ENCODE measurements around the gene ARMH3.

- TF ChIP-seq, protein P1, sequence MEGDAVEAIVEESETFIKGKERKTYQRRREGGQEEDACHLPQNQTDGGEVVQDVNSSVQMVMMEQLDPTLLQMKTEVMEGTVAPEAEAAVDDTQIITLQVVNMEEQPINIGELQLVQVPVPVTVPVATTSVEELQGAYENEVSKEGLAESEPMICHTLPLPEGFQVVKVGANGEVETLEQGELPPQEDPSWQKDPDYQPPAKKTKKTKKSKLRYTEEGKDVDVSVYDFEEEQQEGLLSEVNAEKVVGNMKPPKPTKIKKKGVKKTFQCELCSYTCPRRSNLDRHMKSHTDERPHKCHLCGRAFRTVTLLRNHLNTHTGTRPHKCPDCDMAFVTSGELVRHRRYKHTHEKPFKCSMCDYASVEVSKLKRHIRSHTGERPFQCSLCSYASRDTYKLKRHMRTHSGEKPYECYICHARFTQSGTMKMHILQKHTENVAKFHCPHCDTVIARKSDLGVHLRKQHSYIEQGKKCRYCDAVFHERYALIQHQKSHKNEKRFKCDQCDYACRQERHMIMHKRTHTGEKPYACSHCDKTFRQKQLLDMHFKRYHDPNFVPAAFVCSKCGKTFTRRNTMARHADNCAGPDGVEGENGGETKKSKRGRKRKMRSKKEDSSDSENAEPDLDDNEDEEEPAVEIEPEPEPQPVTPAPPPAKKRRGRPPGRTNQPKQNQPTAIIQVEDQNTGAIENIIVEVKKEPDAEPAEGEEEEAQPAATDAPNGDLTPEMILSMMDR (conservative IDR thresholded peaks at IDR 0.05; ENCODE audit: low read depth in 2 of 2), result no peak
- TF ChIP-seq STAT1 (IDR thresholded peaks at IDR 0.05; ENCODE audit: unreplicated experiment) (no peak), EZH2 (IDR thresholded peaks at IDR 0.05; ENCODE audit: low read depth, unreplicated experiment) (no peak), ZNF114 (CRISPR knock-in tag; IDR thresholded peaks at IDR 0.05) (no peak), REST (IDR thresholded peaks at IDR 0.05; ENCODE audit: unreplicated experiment) (no peak)
- TF ChIP-seq, protein P2, sequence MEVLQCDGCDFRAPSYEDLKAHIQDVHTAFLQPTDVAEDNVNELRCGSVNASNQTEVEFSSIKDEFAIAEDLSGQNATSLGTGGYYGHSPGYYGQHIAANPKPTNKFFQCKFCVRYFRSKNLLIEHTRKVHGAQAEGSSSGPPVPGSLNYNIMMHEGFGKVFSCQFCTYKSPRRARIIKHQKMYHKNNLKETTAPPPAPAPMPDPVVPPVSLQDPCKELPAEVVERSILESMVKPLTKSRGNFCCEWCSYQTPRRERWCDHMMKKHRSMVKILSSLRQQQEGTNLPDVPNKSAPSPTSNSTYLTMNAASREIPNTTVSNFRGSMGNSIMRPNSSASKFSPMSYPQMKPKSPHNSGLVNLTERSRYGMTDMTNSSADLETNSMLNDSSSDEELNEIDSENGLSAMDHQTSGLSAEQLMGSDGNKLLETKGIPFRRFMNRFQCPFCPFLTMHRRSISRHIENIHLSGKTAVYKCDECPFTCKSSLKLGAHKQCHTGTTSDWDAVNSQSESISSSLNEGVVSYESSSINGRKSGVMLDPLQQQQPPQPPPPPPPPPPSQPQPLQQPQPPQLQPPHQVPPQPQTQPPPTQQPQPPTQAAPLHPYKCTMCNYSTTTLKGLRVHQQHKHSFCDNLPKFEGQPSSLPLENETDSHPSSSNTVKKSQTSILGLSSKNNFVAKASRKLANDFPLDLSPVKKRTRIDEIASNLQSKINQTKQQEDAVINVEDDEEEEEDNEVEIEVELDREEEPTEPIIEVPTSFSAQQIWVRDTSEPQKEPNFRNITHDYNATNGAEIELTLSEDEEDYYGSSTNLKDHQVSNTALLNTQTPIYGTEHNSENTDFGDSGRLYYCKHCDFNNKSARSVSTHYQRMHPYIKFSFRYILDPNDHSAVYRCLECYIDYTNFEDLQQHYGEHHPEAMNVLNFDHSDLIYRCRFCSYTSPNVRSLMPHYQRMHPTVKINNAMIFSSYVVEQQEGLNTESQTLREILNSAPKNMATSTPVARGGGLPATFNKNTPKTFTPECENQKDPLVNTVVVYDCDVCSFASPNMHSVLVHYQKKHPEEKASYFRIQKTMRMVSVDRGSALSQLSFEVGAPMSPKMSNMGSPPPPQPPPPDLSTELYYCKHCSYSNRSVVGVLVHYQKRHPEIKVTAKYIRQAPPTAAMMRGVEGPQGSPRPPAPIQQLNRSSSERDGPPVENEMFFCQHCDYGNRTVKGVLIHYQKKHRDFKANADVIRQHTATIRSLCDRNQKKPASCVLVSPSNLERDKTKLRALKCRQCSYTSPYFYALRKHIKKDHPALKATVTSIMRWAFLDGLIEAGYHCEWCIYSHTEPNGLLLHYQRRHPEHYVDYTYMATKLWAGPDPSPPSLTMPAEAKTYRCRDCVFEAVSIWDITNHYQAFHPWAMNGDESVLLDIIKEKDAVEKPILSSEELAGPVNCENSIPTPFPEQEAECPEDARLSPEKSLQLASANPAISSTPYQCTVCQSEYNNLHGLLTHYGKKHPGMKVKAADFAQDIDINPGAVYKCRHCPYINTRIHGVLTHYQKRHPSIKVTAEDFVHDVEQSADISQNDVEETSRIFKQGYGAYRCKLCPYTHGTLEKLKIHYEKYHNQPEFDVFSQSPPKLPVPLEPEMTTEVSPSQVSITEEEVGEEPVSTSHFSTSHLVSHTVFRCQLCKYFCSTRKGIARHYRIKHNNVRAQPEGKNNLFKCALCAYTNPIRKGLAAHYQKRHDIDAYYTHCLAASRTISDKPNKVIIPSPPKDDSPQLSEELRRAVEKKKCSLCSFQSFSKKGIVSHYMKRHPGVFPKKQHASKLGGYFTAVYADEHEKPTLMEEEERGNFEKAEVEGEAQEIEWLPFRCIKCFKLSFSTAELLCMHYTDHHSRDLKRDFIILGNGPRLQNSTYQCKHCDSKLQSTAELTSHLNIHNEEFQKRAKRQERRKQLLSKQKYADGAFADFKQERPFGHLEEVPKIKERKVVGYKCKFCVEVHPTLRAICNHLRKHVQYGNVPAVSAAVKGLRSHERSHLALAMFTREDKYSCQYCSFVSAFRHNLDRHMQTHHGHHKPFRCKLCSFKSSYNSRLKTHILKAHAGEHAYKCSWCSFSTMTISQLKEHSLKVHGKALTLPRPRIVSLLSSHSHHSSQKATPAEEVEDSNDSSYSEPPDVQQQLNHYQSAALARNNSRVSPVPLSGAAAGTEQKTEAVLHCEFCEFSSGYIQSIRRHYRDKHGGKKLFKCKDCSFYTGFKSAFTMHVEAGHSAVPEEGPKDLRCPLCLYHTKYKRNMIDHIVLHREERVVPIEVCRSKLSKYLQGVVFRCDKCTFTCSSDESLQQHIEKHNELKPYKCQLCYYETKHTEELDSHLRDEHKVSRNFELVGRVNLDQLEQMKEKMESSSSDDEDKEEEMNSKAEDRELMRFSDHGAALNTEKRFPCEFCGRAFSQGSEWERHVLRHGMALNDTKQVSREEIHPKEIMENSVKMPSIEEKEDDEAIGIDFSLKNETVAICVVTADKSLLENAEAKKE (CRISPR knock-in tag; IDR thresholded peaks at IDR 0.05), result no peak
Measured at GRCh38 chr10:102016416-102016815, 39.6 kb downstream of the ARMH3 start.
